Activated T-helper 9 cell treated with anti-CD3 and anti-CD28 coated beads, Interleukin-2, amount 50 U/mL, for 16 hours (primary cell): ENCODE results near the gene PDGFD.

Experiments
- DNase-seq: peaks from one replicate; pipeline ENCODE4 v3.0.0-alpha.2; 2020; ENCODE audit warnings: low read depth

The PDGFD gene

DNA sequence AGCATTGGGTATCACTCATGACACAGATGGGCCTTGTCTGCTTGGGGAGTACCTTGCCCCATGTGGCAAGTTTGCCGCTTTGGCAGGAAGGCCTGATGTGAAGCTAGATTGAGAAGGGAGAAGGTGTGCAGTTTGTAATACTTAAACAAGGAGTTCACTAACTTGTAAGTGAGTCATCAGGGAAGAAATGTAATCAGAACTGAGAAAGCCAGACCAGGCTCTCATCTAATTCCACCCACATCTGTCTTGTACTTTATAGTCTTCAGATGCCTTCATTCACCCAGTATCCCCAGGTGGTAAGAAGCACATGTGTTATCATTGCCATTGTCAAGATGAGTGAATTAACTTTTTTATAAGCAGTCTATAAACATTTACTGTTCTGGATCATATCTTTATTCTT lies 243.5 kb downstream of the PDGFD start:
- DNase-seq: no peak

GRCh38 chr11:103910721-103911120 lies 253.2 kb downstream of the PDGFD start:
- DNase-seq: no peak

DNA sequence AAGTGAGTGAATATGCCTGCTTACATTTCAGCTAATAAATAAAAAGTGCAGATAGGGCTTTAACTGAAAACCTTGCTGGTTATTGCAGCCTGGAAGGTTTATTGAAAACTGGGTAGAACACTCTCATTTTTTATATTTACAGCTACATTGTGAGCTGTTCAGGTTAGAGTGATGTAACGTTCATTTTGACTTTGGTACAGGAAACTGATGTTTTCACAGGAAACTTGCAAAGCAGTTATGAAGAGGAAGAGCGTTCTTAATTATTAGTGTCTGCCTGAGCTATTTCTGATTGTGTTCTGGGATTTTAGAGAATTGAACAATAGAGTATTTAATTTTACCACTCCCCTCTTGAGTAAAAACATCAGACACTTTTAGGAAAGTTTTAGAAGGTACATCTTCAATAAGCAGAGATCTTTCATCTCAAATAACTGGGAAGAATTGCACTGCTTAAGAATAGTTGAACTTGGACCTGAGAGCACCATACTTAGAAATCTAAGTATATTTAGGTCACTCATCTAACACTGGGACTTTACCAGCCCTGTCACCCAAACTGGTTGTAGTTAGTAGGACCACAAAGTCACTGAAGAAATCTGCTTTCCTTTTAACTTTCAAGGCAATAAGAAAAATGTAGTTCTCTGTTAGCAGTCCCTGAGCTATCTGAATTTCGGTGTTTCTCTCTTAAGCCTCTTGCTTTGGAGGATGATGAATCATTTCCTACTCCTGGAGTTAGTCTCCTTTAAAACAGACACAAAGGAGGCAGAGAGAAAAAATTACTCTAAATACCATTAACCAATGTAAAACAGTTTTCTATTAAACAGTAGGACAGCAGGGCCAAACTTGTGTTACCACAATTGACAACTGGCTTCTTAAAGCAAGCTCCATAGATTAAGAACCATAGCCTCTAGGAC lies 256.1 kb downstream of the PDGFD start:
- DNase-seq: no peak

GRCh38 chr11:103907136-103907535 lies 256.8 kb downstream of the PDGFD start:
- no peak for DNase-seq

- DNase-seq: no peak
These were observed 257.6 kb downstream of the PDGFD start for GRCh38 chr11:103906291-103906867.

DNA sequence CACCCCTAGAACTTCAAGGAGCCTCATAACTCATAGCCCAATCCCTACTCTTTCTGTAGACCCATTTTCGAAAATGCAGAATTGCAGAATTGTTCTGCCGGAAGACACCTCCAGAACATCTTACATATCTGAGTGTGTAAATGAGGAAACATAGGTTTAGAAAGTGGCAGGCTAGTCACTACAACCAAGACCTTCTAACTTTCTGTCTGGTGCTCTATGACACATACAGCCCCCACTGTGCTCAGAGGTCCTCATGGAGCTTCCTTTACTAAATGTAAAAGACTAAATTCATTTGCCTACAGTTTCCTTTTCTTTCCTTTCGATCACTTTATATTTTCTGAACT lies 259.7 kb downstream of the PDGFD start:
- DNase-seq: no peak

- DNase-seq: no peak
These were observed 260.2 kb downstream of the PDGFD start for GRCh38 chr11:103903621-103904323.

GRCh38 chr11:103902994-103903393 lies 261.0 kb downstream of the PDGFD start:
- DNase-seq: no peak

GRCh38 chr11:103901656-103902055 lies 262.3 kb downstream of the PDGFD start:
- no peak for DNase-seq

DNA sequence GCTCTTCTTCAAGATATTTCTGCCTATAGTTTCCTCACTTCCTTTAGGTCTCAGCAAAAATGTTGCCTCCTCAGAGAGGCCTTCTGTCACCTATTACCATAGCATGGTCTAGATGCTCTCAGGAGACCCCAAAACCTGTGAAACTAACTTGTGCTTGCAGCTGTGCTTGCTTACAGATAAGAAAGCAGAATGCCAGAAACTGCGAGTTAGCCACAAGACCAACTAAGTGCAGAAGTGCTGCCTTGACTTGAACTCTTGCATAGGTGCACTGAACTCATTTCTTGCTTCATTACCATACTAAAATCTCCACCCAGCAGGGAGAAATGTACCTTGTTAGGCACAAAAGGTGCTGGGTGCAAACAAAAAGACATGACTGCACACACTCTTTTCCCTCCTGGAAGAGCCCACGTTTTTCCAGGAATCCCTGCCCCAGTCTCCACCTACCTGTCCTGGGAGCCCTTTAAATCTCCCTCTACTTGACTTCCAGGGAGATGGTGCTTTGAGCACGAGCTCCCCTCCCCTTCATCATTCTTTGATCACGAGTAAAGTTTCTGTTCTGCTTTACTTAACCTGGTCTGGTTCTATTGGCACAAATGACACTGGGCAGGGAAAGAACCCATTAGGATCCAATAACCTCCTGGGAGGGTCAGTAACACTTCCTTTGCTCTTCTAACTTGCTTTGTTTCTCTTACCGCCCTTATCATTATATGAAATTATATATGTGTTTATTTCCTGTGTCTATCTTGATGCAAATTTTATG lies 265.2 kb downstream of the PDGFD start:
- DNase-seq: no peak

DNA sequence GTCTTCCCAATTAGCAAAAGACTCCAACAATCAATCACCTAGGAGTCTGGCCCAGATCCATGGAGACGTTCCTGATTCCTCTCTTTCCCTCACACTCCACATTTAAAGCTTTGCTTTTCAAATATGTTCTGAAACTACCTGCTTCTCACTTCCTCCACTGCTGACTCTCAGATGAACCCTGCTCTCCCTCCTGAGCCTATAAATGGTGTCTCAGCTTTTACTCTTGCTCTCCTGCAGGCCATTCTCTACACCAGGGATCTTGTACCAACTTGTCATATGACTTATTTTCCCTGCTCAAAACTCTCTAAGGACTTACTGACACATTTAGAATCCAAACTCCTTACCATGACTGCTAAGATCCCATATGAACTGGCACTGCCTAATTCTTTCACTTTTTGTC lies 265.9 kb downstream of the PDGFD start:
- no peak for DNase-seq

GRCh38 chr11:103897160-103897936 lies 266.6 kb downstream of the PDGFD start:
- DNase-seq: no peak

DNA sequence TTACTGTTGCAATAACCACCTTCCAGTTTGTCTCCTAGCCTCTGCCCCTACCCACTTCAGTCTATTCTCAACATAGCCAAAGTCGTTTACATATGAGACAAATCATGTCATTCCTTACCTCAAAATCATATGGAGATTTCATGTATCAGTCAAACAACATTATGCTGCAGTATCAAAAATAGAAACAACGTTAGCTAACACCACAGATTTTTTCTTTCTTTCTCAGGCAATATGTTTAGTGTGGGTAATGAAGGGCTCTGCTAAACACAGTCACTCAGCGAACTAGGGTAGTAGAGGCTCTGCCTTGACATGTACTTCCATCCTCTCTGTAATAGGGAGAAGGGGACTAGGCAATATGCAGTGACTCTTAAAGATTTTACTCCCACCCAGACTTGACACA lies 268.8 kb downstream of the PDGFD start:
- no peak for DNase-seq

DNA sequence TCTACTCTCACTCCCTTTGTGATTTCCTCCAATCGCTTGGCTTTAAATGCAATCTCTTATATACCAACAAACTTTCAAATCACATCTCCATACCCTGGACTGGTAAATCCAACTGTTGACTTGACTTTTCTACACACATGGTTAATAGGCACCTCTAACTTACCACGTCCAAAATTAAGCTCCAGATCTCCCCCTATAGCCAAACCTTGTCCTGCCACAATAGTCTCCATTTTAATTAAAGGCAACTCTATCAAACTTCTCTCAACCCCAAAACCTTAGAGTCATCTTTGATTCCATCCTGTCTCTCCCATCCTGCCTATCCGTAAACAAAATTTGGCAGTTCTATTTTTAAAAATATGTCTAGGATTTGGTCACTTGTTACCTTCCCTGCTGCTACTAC lies 269.3 kb downstream of the PDGFD start:
- no peak for DNase-seq

DNA sequence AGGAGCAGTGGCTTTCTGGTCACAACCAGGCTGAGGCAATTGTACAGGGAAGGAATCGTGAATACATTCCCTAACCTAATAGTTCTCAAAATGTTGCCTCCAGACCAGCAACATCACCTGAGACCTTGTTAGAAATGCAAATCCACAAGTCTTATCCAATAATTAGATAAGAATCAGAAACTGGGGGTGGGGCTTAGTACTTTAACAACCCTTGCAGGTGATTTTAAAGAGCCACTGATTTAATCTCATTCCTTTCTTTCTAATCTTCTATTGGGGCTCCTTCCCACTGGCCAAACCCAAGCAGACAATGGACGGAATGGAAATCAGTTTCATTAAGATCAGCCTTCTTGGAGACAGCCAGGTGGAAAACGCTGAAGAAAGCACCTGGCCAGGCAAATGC lies 269.9 kb downstream of the PDGFD start:
- no peak for DNase-seq

DNA sequence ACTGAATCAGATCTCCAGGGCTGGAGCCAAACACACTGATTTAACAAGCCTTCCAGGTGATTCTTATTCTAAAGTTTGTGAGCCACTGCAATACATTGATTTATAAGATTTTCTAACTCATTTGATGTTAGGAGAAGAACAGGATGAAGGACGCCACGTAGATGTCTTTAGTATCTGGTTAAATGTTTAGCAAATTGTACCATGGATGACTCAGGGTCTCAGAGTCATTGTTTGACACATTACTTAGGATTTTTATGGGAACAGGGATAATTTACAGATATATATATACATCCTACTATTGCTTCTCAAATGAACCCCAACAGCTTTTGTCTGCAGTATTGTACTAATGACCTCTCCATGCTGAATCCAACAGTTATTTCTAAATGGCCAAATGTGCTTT lies 270.6 kb downstream of the PDGFD start:
- DNase-seq: no peak

DNA sequence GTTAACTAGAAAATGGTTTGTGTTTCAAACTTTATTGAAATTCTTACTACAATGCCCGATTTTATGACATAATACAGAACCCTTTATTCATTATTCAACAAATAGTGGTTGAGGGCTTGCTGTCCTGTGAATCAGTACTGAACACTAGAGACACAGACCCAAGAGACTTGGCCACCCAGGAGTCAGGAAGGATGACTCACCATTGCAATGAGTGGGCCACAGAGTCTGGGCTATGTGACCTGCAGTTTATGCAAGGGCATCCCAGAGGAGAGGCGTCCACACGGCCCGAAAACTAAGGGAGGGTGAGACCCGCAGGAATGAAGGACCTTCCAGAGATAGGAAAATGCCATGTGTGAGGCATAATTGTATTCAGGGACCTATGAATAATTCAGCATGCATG lies 271.3 kb downstream of the PDGFD start:
- DNase-seq: no peak

- DNase-seq: no peak
These were observed 273.3 kb downstream of the PDGFD start for GRCh38 chr11:103890654-103891053.

- DNase-seq: no peak
These were observed 274.3 kb downstream of the PDGFD start for GRCh38 chr11:103889679-103890078.

- no peak for DNase-seq
These were observed 275.4 kb downstream of the PDGFD start for GRCh38 chr11:103888541-103888951.

- no peak for DNase-seq
These were observed 276.8 kb downstream of the PDGFD start for GRCh38 chr11:103887001-103887658.
